Liver (tissue), 9 donors: ENCODE measurements around the gene NOL4L. TPM values are rescaled to one million over a fixed set of nuclear protein-coding genes. Genes with fewer than 3 reads are reported as not detected.

ENCODE experiments used
- DNase-seq: peaks from one replicate; pipeline ENCODE4 v3.0.0-alpha.2; 2017; ENCODE audit warnings: low spot score
- H3K27ac ChIP-seq, 2 donors: one replicate each; pipeline ENCODE4 v1.7.0; 2013; ENCODE audit warnings: inconsistent platforms in 2 of 2, low read length in 2 of 2, control low read depth in 1 of 2, low read depth in 1 of 2, mild to moderate bottlenecking in 1 of 2
- H3K27me3 ChIP-seq, 4 donors: one replicate each; pipeline versions ENCODE4 v1.6.1 to v1.7.0; 2013; ENCODE audit warnings: low read length in 3 of 4, inconsistent platforms in 1 of 4, mild to moderate bottlenecking in 1 of 4, moderate library complexity in 1 of 4; ENCODE audit not compliant: control insufficient read depth in 4 of 4, insufficient read depth in 4 of 4
- H3K36me3 ChIP-seq, 4 donors: one replicate each; pipeline versions ENCODE4 v1.6.1 to v1.7.0; 2013; ENCODE audit warnings: low read length in 3 of 4, mild to moderate bottlenecking in 3 of 4, low read depth in 1 of 4, moderate library complexity in 1 of 4; ENCODE audit not compliant: control insufficient read depth in 4 of 4, insufficient read depth in 3 of 4
- H3K4me1 ChIP-seq, 4 donors: one replicate each; pipeline versions ENCODE4 v1.6.1 to v1.7.0; 2013; ENCODE audit warnings: low read length in 3 of 4, mild to moderate bottlenecking in 3 of 4, moderate library complexity in 1 of 4; ENCODE audit not compliant: control insufficient read depth in 4 of 4, insufficient read depth in 4 of 4
- H3K4me3 ChIP-seq, 3 donors: one replicate each; pipeline versions ENCODE4 v1.6.1 to v1.7.0; 2013; ENCODE audit warnings: low read length in 3 of 3, control low read depth in 1 of 3, low read depth in 1 of 3, mild to moderate bottlenecking in 1 of 3
- H3K9ac ChIP-seq, 2 donors: one replicate each; pipeline ENCODE4 v1.7.0; 2013; ENCODE audit warnings: low read length in 2 of 2, mild to moderate bottlenecking in 2 of 2, moderate library complexity in 2 of 2, control low read depth in 1 of 2, low read depth in 1 of 2
- H3K9me3 ChIP-seq, 4 donors: one replicate each; pipeline versions ENCODE4 v1.6.1 to v1.7.0; 2013; ENCODE audit warnings: low read length in 3 of 4; ENCODE audit not compliant: control insufficient read depth in 4 of 4
- EGR1 ChIP-seq, 2 donors: IDR thresholded peaks; 2 replicates each; pipeline ENCODE4 v1.6.1; 2016 to 2018; ENCODE audit warnings: antibody characterized with exemption in 2 of 2, low read depth in 2 of 2
- FOXA1 ChIP-seq: IDR thresholded peaks from 2 replicates; pipeline ENCODE4 v1.6.1; 2016; ENCODE audit warnings: antibody characterized with exemption
- FOXA2 ChIP-seq: IDR thresholded peaks from 2 replicates; pipeline ENCODE4 v1.6.1; 2016; ENCODE audit warnings: antibody characterized with exemption
- HNF4A ChIP-seq, 2 donors: conservative IDR thresholded peaks; 2 replicates each; pipeline ENCODE4 v1.6.1; 2016; ENCODE audit warnings: antibody characterized with exemption in 2 of 2, mild to moderate bottlenecking in 2 of 2
- HNF4G ChIP-seq: IDR thresholded peaks from 2 replicates; pipeline ENCODE4 v1.6.1; 2016; ENCODE audit warnings: antibody characterized with exemption
- JUND ChIP-seq, 2 donors: IDR thresholded peaks; 2 replicates each; pipeline ENCODE4 v1.6.1; 2016; ENCODE audit warnings: antibody characterized with exemption in 2 of 2
- MAX ChIP-seq: IDR thresholded peaks from 2 replicates; pipeline ENCODE4 v1.6.1; 2016; ENCODE audit warnings: antibody characterized with exemption
- NR2F2 ChIP-seq: IDR thresholded peaks from 2 replicates; pipeline ENCODE4 v1.6.1; 2016; ENCODE audit warnings: antibody characterized with exemption
- RAD21 ChIP-seq, 2 donors: IDR thresholded peaks; 2 replicates each; pipeline ENCODE4 v1.6.1; 2016; ENCODE audit warnings: antibody characterized with exemption in 2 of 2, mild to moderate bottlenecking in 2 of 2
- REST ChIP-seq: IDR thresholded peaks from 2 replicates; pipeline ENCODE4 v1.6.1; 2016; ENCODE audit warnings: antibody characterized with exemption, mild to moderate bottlenecking
- RXRA ChIP-seq, 2 donors: IDR thresholded peaks; 2 replicates each; pipeline ENCODE4 v1.6.1; 2017 to 2018; ENCODE audit warnings: antibody characterized with exemption in 2 of 2, mild to moderate bottlenecking in 1 of 2
- SP1 ChIP-seq: IDR thresholded peaks from 2 replicates; pipeline ENCODE4 v1.6.1; 2018; ENCODE audit warnings: antibody characterized with exemption, mild to moderate bottlenecking
- YY1 ChIP-seq: IDR thresholded peaks from 2 replicates; pipeline ENCODE4 v1.6.1; 2016; ENCODE audit warnings: antibody characterized with exemption, mild to moderate bottlenecking
- WGBS: extraction: QIAGEN DNeasy Blood & Tissue Kit; methylation state at CpG from one replicate; pipeline ENCODE4 v1.1.7; 2013; 5-methylcytosine and 5-hydroxymethylcytosine counted together
- polyA plus RNA-seq, 2 donors: library from polyadenylated mRNA; stranded (reverse) in 1 of 2; unstranded in 1 of 2; fragments of 200-250 nt in 1 of 2; fragments of >200 nt in 1 of 2; fragmentation: Nextera tagmentation in 1 of 2; extraction: Ambion mirVana in 1 of 2; gene quantifications; one replicate each; pipeline versions ENCODE4 v1.2.1 to v1.2.3, GENCODE V29; 2013 to 2015
- total RNA-seq, 2 donors: library from RNA; depleted of rRNA; stranded (reverse); fragments of >200 nt; gene quantifications; one replicate each; pipeline ENCODE4 v1.2.3, GENCODE V29; 2014
- TF ChIP-seq, protein P1 (sequence below): IDR thresholded peaks from 2 replicates; pipeline ENCODE4 v1.6.1; 2016; ENCODE audit warnings: antibody characterized with exemption
- TF ChIP-seq, protein P2 (sequence below): fragments of 150-350 bp; IDR thresholded peaks from 2 replicates; pipeline ENCODE4 v1.5.1; 2017; ENCODE audit warnings: improper control_type of control experiment, low read depth, low read length; ENCODE audit not compliant: missing input control
- TF ChIP-seq, protein P3 (sequence below): IDR thresholded peaks from 2 replicates; pipeline ENCODE4 v1.6.1; 2016; ENCODE audit warnings: antibody characterized with exemption
- donor health status: healthy.
- donor health status: healthy.
- donor health status: healthy.
- donor health status: healthy.
- donor health status: healthy.

The NOL4L gene
- total and polyA plus RNA-seq, 4 donors: 2.2 to 6.8 (median 4.3) TPM

GRCh38 chr20:32558526-32558925, 26.6 kb downstream of the NOL4L start:
- Histone ChIP-seq H3K4me3 (no peak overlapping the region), H3K9ac (no peak overlapping the region), H3K4me1 (no peaks in the 10 kb centered on the region), H3K9me3 (no peaks in the 10 kb centered on the region), H3K36me3 (no peaks in the 10 kb centered on the region), H3K27ac (no peak overlapping the region), H3K27me3 (no peaks in the 10 kb centered on the region)
- no peak for DNase-seq
- TF ChIP-seq, protein P1, sequence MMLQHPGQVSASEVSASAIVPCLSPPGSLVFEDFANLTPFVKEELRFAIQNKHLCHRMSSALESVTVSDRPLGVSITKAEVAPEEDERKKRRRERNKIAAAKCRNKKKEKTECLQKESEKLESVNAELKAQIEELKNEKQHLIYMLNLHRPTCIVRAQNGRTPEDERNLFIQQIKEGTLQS: no peak
- TF ChIP-seq FOXA2: no peak
- no peak for TF ChIP-seq HNF4G
- no peak for TF ChIP-seq REST
- TF ChIP-seq HNF4A (conservative IDR thresholded peaks at IDR 0.05): no peak
- TF ChIP-seq, protein P2, sequence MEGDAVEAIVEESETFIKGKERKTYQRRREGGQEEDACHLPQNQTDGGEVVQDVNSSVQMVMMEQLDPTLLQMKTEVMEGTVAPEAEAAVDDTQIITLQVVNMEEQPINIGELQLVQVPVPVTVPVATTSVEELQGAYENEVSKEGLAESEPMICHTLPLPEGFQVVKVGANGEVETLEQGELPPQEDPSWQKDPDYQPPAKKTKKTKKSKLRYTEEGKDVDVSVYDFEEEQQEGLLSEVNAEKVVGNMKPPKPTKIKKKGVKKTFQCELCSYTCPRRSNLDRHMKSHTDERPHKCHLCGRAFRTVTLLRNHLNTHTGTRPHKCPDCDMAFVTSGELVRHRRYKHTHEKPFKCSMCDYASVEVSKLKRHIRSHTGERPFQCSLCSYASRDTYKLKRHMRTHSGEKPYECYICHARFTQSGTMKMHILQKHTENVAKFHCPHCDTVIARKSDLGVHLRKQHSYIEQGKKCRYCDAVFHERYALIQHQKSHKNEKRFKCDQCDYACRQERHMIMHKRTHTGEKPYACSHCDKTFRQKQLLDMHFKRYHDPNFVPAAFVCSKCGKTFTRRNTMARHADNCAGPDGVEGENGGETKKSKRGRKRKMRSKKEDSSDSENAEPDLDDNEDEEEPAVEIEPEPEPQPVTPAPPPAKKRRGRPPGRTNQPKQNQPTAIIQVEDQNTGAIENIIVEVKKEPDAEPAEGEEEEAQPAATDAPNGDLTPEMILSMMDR: no peak
- no peak for TF ChIP-seq JUND (IDR thresholded peaks at IDR 0.05)
- TF ChIP-seq NR2F2: no peak
- no peak for TF ChIP-seq SP1
- no peak for TF ChIP-seq RAD21 (IDR thresholded peaks at IDR 0.05)
- no peak for TF ChIP-seq MAX
- no peak for TF ChIP-seq FOXA1
- no peak for TF ChIP-seq EGR1 (IDR thresholded peaks at IDR 0.05; ENCODE audit: low read depth in 2 of 2)
- TF ChIP-seq, protein P3, sequence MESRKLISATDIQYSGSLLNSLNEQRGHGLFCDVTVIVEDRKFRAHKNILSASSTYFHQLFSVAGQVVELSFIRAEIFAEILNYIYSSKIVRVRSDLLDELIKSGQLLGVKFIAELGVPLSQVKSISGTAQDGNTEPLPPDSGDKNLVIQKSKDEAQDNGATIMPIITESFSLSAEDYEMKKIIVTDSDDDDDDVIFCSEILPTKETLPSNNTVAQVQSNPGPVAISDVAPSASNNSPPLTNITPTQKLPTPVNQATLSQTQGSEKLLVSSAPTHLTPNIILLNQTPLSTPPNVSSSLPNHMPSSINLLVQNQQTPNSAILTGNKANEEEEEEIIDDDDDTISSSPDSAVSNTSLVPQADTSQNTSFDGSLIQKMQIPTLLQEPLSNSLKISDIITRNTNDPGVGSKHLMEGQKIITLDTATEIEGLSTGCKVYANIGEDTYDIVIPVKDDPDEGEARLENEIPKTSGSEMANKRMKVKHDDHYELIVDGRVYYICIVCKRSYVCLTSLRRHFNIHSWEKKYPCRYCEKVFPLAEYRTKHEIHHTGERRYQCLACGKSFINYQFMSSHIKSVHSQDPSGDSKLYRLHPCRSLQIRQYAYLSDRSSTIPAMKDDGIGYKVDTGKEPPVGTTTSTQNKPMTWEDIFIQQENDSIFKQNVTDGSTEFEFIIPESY: no peak
- TF ChIP-seq RXRA (IDR thresholded peaks at IDR 0.05): no peak
- TF ChIP-seq YY1: no peak
- WGBS: 95% methylated on average over 13 of the region's 13 CpGs

- WGBS: 66% methylated on average over 5 of the region's 5 CpGs
- Histone ChIP-seq H3K9me3 (no peaks in the 10 kb centered on the region), H3K9ac (no peak overlapping the region), H3K27me3 (no peaks in the 10 kb centered on the region), H3K36me3 (no peaks in the 10 kb centered on the region), H3K4me3 (no peak overlapping the region), H3K4me1 (no peaks in the 10 kb centered on the region), H3K27ac (no peak overlapping the region)
- TF ChIP-seq MAX: no peak
- no peak for TF ChIP-seq NR2F2
- DNase-seq: no peak
These were observed 27.8 kb downstream of the NOL4L start for GRCh38 chr20:32557319-32557718.
